Measurements from ENCODE around the gene PRRC2A. TPM values are rescaled to one million over a fixed set of nuclear protein-coding genes. Genes with fewer than 3 reads are reported as not detected.

The PRRC2A gene
- total RNA-seq, 1 experiment from 2014 or later = 123 TPM

- H2AFZ ChIP-seq (ENCODE audit: low read length) = no peak overlapping the region
- no peak overlapping the region for H3K27ac ChIP-seq (ENCODE audit: low read length)
- peak overlapping the region; percentile 43; the same call in 1 of the 2 replicates for H3K4me2 ChIP-seq (ENCODE audit: low read length)
- H3K36me3 ChIP-seq (ENCODE audit: low read depth, low read length) = peaks cover 6% of the 10 kb centered on the region; the same call in 1 of the 2 replicates
- H3K4me1 ChIP-seq (ENCODE audit: insufficient read depth, low read length) = peaks cover 16% of the 10 kb centered on the region
- no peaks in the 10 kb centered on the region for H3K27me3 ChIP-seq (ENCODE audit: low read length)
- peaks cover 4% of the 10 kb centered on the region for H3F3A ChIP-seq (ENCODE audit: low read length, unreplicated experiment)
- intact Hi-C loops (cut with micrococcal nuclease) = no loop called here
- ChIA-PET CTCF (no interaction called here), POLR2A (ENCODE audit: unreplicated experiment) (no interaction called here)
- TF ChIP-seq, protein P1, sequence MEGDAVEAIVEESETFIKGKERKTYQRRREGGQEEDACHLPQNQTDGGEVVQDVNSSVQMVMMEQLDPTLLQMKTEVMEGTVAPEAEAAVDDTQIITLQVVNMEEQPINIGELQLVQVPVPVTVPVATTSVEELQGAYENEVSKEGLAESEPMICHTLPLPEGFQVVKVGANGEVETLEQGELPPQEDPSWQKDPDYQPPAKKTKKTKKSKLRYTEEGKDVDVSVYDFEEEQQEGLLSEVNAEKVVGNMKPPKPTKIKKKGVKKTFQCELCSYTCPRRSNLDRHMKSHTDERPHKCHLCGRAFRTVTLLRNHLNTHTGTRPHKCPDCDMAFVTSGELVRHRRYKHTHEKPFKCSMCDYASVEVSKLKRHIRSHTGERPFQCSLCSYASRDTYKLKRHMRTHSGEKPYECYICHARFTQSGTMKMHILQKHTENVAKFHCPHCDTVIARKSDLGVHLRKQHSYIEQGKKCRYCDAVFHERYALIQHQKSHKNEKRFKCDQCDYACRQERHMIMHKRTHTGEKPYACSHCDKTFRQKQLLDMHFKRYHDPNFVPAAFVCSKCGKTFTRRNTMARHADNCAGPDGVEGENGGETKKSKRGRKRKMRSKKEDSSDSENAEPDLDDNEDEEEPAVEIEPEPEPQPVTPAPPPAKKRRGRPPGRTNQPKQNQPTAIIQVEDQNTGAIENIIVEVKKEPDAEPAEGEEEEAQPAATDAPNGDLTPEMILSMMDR (conservative IDR thresholded peaks at IDR 0.05; ENCODE audit: low read depth, low read length) = no peak
- no peak for TF ChIP-seq EZH2phosphoT487 (IDR thresholded peaks at IDR 0.05; ENCODE audit: borderline replicate concordance, low read length)
- no peak for TF ChIP-seq EZH2 (IDR thresholded peaks at IDR 0.05; ENCODE audit: low read length, unreplicated experiment)
- no peaks in the 10 kb centered on the region for H3K9me2 ChIP-seq (replicated peaks; ENCODE audit: low read length)
- H3K9ac ChIP-seq (ENCODE audit: low read length) = no peak overlapping the region
- DNase-seq (peak; percentile 53), ATAC-seq (peak; percentile 23)
- H4K20me1 ChIP-seq (ENCODE audit: low read length) = no peaks in the 10 kb centered on the region
- no peaks in the 10 kb centered on the region for H3K79me2 ChIP-seq (ENCODE audit: low read length)
- BruUV-seq (replicated peaks) = no TSS peak
- H3K9me3 ChIP-seq (ENCODE audit: low read length) = no peaks in the 10 kb centered on the region
- no peak overlapping the region for H3K4me3 ChIP-seq (ENCODE audit: low read length)
These were observed 56.4 kb downstream of the PRRC2A start for GRCh38 chr6:31676904-31677303.

DNA sequence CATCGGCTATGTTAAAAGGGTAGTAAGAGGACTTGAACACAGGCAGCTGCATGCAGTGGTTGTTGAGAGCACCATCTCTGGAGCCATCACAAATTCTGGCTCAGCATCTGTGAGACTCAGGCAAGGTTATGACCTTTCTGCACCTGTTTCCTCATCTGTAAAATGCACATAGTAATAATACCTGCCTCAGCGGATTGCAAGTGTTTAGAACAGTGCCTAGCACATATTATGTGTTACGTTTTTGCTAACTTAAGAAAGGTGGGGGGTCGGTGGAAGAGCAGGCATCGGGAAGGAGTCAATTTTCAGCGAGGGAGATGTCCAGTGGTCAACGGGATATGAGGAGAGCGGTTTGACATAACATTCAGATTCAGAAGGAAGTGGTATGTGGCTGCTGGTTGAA is 57.4 kb downstream of the PRRC2A start:
- Histone ChIP-seq H3K4me2 (ENCODE audit: low read length) (no peak overlapping the region), H3K9me2 (replicated peaks; ENCODE audit: low read length) (no peaks in the 10 kb centered on the region), H3K36me3 (ENCODE audit: low read depth, low read length) (0 out of 2 replicates have a peak, but pooled peaks cover 2% of the 10 kb centered on the region), H3K9me3 (ENCODE audit: low read length) (no peaks in the 10 kb centered on the region), H3K4me1 (ENCODE audit: insufficient read depth, low read length) (peaks cover 16% of the 10 kb centered on the region), H3F3A (ENCODE audit: low read length, unreplicated experiment) (peaks cover 4% of the 10 kb centered on the region), H3K79me2 (ENCODE audit: low read length) (no peaks in the 10 kb centered on the region), H3K4me3 (ENCODE audit: low read length) (no peak overlapping the region), H3K27me3 (ENCODE audit: low read length) (no peaks in the 10 kb centered on the region), H3K27ac (ENCODE audit: low read length) (no peak overlapping the region), H3K9ac (ENCODE audit: low read length) (no peak overlapping the region), H4K20me1 (ENCODE audit: low read length) (no peaks in the 10 kb centered on the region), H2AFZ (ENCODE audit: low read length) (no peak overlapping the region)
- intact Hi-C loops (cut with micrococcal nuclease) = no loop called here
- DNase-seq (no peak), ATAC-seq (no peak)
- POLR2A ChIA-PET (ENCODE audit: unreplicated experiment) = no interaction called here
- no TSS peak for BruUV-seq (replicated peaks)
- CTCF ChIA-PET = no interaction called here
- TF ChIP-seq, protein P1 (conservative IDR thresholded peaks at IDR 0.05; ENCODE audit: low read depth, low read length) = no peak
- TF ChIP-seq EZH2 (IDR thresholded peaks at IDR 0.05; ENCODE audit: low read length, unreplicated experiment) = no peak
- TF ChIP-seq EZH2phosphoT487 (IDR thresholded peaks at IDR 0.05; ENCODE audit: borderline replicate concordance, low read length) = no peak

GRCh38 chr6:31680226-31681134 is 60.0 kb downstream of the PRRC2A start, which contains the start of gene LY6G5C:
TSS of gene LY6G5C (minus strand) at chr6:31681067. CDS start at chr6:31680373, 694 bp downstream.
- intact Hi-C loops (cut with micrococcal nuclease) = loop anchor here (1.0 to 10.0 kb wide), 4 partner anchors 59 to 184 kb away; partner anchors contain the start of gene NEU1
- Histone ChIP-seq H3K36me3 (ENCODE audit: low read depth, low read length) (no peaks in the 10 kb centered on the region), H3K9ac (ENCODE audit: low read length) (peak within 1 kb of the TSS; percentile 59), H3K4me2 (ENCODE audit: low read length) (peak within 1 kb of the TSS; percentile 85), H3K27ac (ENCODE audit: low read length) (peak within 1 kb of the TSS; percentile 21), H3K9me2 (replicated peaks; ENCODE audit: low read length) (no peaks in the 10 kb centered on the region), H3K27me3 (ENCODE audit: low read length) (no peaks in the 10 kb centered on the region), H3K4me1 (ENCODE audit: insufficient read depth, low read length) (peaks cover 16% of the 10 kb centered on the region), H3K4me3 (ENCODE audit: low read length) (peak within 1 kb of the TSS; percentile 67), H3K9me3 (ENCODE audit: low read length) (no peaks in the 10 kb centered on the region), H4K20me1 (ENCODE audit: low read length) (no peaks in the 10 kb centered on the region), H2AFZ (ENCODE audit: low read length) (peak within 1 kb of the TSS; percentile 83), H3F3A (ENCODE audit: low read length, unreplicated experiment) (peaks cover 4% of the 10 kb centered on the region), H3K79me2 (ENCODE audit: low read length) (no peaks in the 10 kb centered on the region)
- BruUV-seq (replicated peaks) = TSS peak; percentile 59
- POLR2A ChIA-PET (ENCODE audit: unreplicated experiment) = no interaction called here
- CTCF ChIA-PET = interaction anchor here (0.5 to 1.0 kb wide), 3 partner anchors 52 to 184 kb away, joined by 3 to 4 read pairs (median 4); no protein-coding TSS in a partner anchor
- TF ChIP-seq EZH2phosphoT487 (IDR thresholded peaks at IDR 0.05; ENCODE audit: borderline replicate concordance, low read length) = no peak
- TF ChIP-seq, protein P1 (conservative IDR thresholded peaks at IDR 0.05; ENCODE audit: low read depth, low read length) = peak; percentile 61
- TF ChIP-seq EZH2 (IDR thresholded peaks at IDR 0.05; ENCODE audit: low read length, unreplicated experiment) = no peak
- DNase-seq (peak; percentile 84), ATAC-seq (peak; percentile 78)

Data from PC-3 (cell line).